ENCODE data around the gene ST7. TPM values are rescaled to one million over a fixed set of nuclear protein-coding genes. Genes with fewer than 3 reads are reported as not detected.

ST7 gene
- total RNA-seq, 1 experiment from 2014 or later = 9.7 TPM

GRCh38 chr7:117139397-117139984, 186.2 kb downstream of the ST7 start:
- no peaks in the 10 kb centered on the region for H3K36me3 ChIP-seq (replicated peaks; ENCODE audit: control insufficient read depth, insufficient read depth, low read length)
- no peak overlapping the region for H3K4me3 ChIP-seq (ENCODE audit: insufficient read depth, low read depth, low read length)
- no peak for DNase-seq
- H3K27me3 ChIP-seq (ENCODE audit: control insufficient read depth, insufficient read depth, low read length) = no peaks in the 10 kb centered on the region

- Histone ChIP-seq H3K27me3 (ENCODE audit: control insufficient read depth, insufficient read depth, low read length) (no peaks in the 10 kb centered on the region), H3K36me3 (replicated peaks; ENCODE audit: control insufficient read depth, insufficient read depth, low read length) (no peaks in the 10 kb centered on the region), H3K4me3 (ENCODE audit: insufficient read depth, low read depth, low read length) (no peak overlapping the region)
- no peak for DNase-seq
These were observed 187.6 kb downstream of the ST7 start for GRCh38 chr7:117140921-117141320.

- Histone ChIP-seq H3K27me3 (ENCODE audit: control insufficient read depth, insufficient read depth, low read length) (no peaks in the 10 kb centered on the region), H3K4me3 (ENCODE audit: insufficient read depth, low read depth, low read length) (no peak overlapping the region), H3K36me3 (replicated peaks; ENCODE audit: control insufficient read depth, insufficient read depth, low read length) (no peaks in the 10 kb centered on the region)
- DNase-seq = no peak
These were observed 189.8 kb downstream of the ST7 start for GRCh38 chr7:117143066-117143465.

- Histone ChIP-seq H3K36me3 (replicated peaks; ENCODE audit: control insufficient read depth, insufficient read depth, low read length) (no peaks in the 10 kb centered on the region), H3K27me3 (ENCODE audit: control insufficient read depth, insufficient read depth, low read length) (no peaks in the 10 kb centered on the region), H3K4me3 (ENCODE audit: insufficient read depth, low read depth, low read length) (no peak overlapping the region)
- no peak for DNase-seq
These were observed 190.3 kb downstream of the ST7 start for GRCh38 chr7:117143580-117143979.

GRCh38 chr7:117145333-117145732, 192.0 kb downstream of the ST7 start:
- H3K27me3 ChIP-seq (ENCODE audit: control insufficient read depth, insufficient read depth, low read length) = no peaks in the 10 kb centered on the region
- no peak for DNase-seq

GRCh38 chr7:117146059-117146458, 192.8 kb downstream of the ST7 start:
- Histone ChIP-seq H3K27me3 (ENCODE audit: control insufficient read depth, insufficient read depth, low read length) (no peaks in the 10 kb centered on the region), H3K36me3 (replicated peaks; ENCODE audit: control insufficient read depth, insufficient read depth, low read length) (no peaks in the 10 kb centered on the region), H3K4me3 (ENCODE audit: insufficient read depth, low read depth, low read length) (no peak overlapping the region)
- no peak for DNase-seq

More at GRCh38 chr7:117145333-117145732, 192.0 kb downstream of the ST7 start:
- Histone ChIP-seq H3K4me3 (ENCODE audit: insufficient read depth, low read depth, low read length) (no peak overlapping the region), H3K36me3 (replicated peaks; ENCODE audit: control insufficient read depth, insufficient read depth, low read length) (no peaks in the 10 kb centered on the region)

GRCh38 chr7:117146511-117146910, 193.2 kb downstream of the ST7 start:
- Histone ChIP-seq H3K36me3 (replicated peaks; ENCODE audit: control insufficient read depth, insufficient read depth, low read length) (no peaks in the 10 kb centered on the region), H3K27me3 (ENCODE audit: control insufficient read depth, insufficient read depth, low read length) (no peaks in the 10 kb centered on the region), H3K4me3 (ENCODE audit: insufficient read depth, low read depth, low read length) (no peak overlapping the region)
- no peak for DNase-seq

GRCh38 chr7:117148971-117149370, 195.7 kb downstream of the ST7 start:
- H3K36me3 ChIP-seq (replicated peaks; ENCODE audit: control insufficient read depth, insufficient read depth, low read length) = no peaks in the 10 kb centered on the region

GRCh38 chr7:117149692-117150091, 196.4 kb downstream of the ST7 start:
- Histone ChIP-seq H3K36me3 (replicated peaks; ENCODE audit: control insufficient read depth, insufficient read depth, low read length) (no peaks in the 10 kb centered on the region), H3K27me3 (ENCODE audit: control insufficient read depth, insufficient read depth, low read length) (no peaks in the 10 kb centered on the region), H3K4me3 (ENCODE audit: insufficient read depth, low read depth, low read length) (no peak overlapping the region)
- DNase-seq = no peak

More at GRCh38 chr7:117148971-117149370, 195.7 kb downstream of the ST7 start:
- peak; percentile 3 for DNase-seq
- no peak overlapping the region for H3K4me3 ChIP-seq (ENCODE audit: insufficient read depth, low read depth, low read length)
- no peaks in the 10 kb centered on the region for H3K27me3 ChIP-seq (ENCODE audit: control insufficient read depth, insufficient read depth, low read length)

- no peak overlapping the region for H3K4me3 ChIP-seq (ENCODE audit: insufficient read depth, low read depth, low read length)
- no peaks in the 10 kb centered on the region for H3K36me3 ChIP-seq (replicated peaks; ENCODE audit: control insufficient read depth, insufficient read depth, low read length)
These were observed 199.1 kb downstream of the ST7 start for GRCh38 chr7:117152213-117153007.

GRCh38 chr7:117153016-117153545, 199.8 kb downstream of the ST7 start:
- no peaks in the 10 kb centered on the region for H3K36me3 ChIP-seq (replicated peaks; ENCODE audit: control insufficient read depth, insufficient read depth, low read length)
- no peak for DNase-seq

More at GRCh38 chr7:117152213-117153007, 199.1 kb downstream of the ST7 start:
- H3K27me3 ChIP-seq (ENCODE audit: control insufficient read depth, insufficient read depth, low read length) = no peaks in the 10 kb centered on the region
- no peak for DNase-seq

GRCh38 chr7:117154721-117155120, 201.4 kb downstream of the ST7 start:
- DNase-seq = no peak
- no peaks in the 10 kb centered on the region for H3K36me3 ChIP-seq (replicated peaks; ENCODE audit: control insufficient read depth, insufficient read depth, low read length)
- no peak overlapping the region for H3K4me3 ChIP-seq (ENCODE audit: insufficient read depth, low read depth, low read length)
- H3K27me3 ChIP-seq (ENCODE audit: control insufficient read depth, insufficient read depth, low read length) = no peaks in the 10 kb centered on the region

More at GRCh38 chr7:117153016-117153545, 199.8 kb downstream of the ST7 start:
- H3K27me3 ChIP-seq (ENCODE audit: control insufficient read depth, insufficient read depth, low read length) = no peaks in the 10 kb centered on the region
- H3K4me3 ChIP-seq (ENCODE audit: insufficient read depth, low read depth, low read length) = no peak overlapping the region

- Histone ChIP-seq H3K27me3 (ENCODE audit: control insufficient read depth, insufficient read depth, low read length) (no peaks in the 10 kb centered on the region), H3K4me3 (ENCODE audit: insufficient read depth, low read depth, low read length) (no peak overlapping the region), H3K36me3 (replicated peaks; ENCODE audit: control insufficient read depth, insufficient read depth, low read length) (no peaks in the 10 kb centered on the region)
- no peak for DNase-seq
These were observed 202.4 kb downstream of the ST7 start for GRCh38 chr7:117155694-117156093.

- DNase-seq = no peak
- H3K4me3 ChIP-seq (ENCODE audit: insufficient read depth, low read depth, low read length) = no peak overlapping the region
- no peaks in the 10 kb centered on the region for H3K27me3 ChIP-seq (ENCODE audit: control insufficient read depth, insufficient read depth, low read length)
These were observed 204.2 kb downstream of the ST7 start for GRCh38 chr7:117157241-117158209.

More at GRCh38 chr7:117157241-117158209, 204.2 kb downstream of the ST7 start:
- no peaks in the 10 kb centered on the region for H3K36me3 ChIP-seq (replicated peaks; ENCODE audit: control insufficient read depth, insufficient read depth, low read length)

Data from H7 (cell line).